Activated B cell treated with CpG ODN at 0.5 μM for 24 hours (primary cell): Measurements from ENCODE around the gene MISP3. TPM values are rescaled to one million over a fixed set of nuclear protein-coding genes. Genes with fewer than 3 reads are reported as not detected.

Source experiments
- ATAC-seq: fragments of 200-7000 bp; cut with Tn5 transposase; one replicate; pipeline ENCODE4 v1.10.0; 2021; ENCODE audit warnings: low read depth, mild to moderate bottlenecking, moderate library complexity
- CTCF ChIA-PET: fragments of 350-600 bp; sonication (Branson Sonifier 250); formaldehyde crosslinking; loops from one replicate; lab custom pipeline; 2021; ENCODE audit warnings: antibody characterized with exemption; lab: Charles Lee
- POLR2A ChIA-PET: fragments of 350-600 bp; sonication (Branson Sonifier 250); formaldehyde crosslinking; loops from one replicate; lab custom pipeline; 2021; ENCODE audit warnings: antibody characterized with exemption; lab: Charles Lee
- DNase-seq: peaks from one replicate; pipeline ENCODE4 v3.0.0; 2022
- H3K27ac Mint-ChIP-seq: one replicate; pipeline ENCODE4 v1.8.0; 2020; ENCODE audit warnings: mixed read lengths
- H3K27me3 Mint-ChIP-seq: one replicate; pipeline ENCODE4 v1.8.0; 2021; ENCODE audit warnings: mixed read lengths
- H3K36me3 Mint-ChIP-seq: one replicate; pipeline ENCODE4 v1.8.0; 2021; ENCODE audit warnings: low read depth, mixed read lengths
- H3K4me1 Mint-ChIP-seq: one replicate; pipeline ENCODE4 v1.8.0; 2021; ENCODE audit warnings: mixed read lengths
- H3K4me3 Mint-ChIP-seq: one replicate; pipeline ENCODE4 v1.8.0; 2020; ENCODE audit warnings: mild to moderate bottlenecking, mixed read lengths
- H3K9me3 Mint-ChIP-seq: one replicate; pipeline ENCODE4 v1.8.0; 2020; ENCODE audit warnings: mixed read lengths
- intact Hi-C: fragments of 100-400 bp; cut with micrococcal nuclease; formaldehyde crosslinking; loops from one replicate; pipeline ENCODE4 v1.15.1; 2024
- total RNA-seq: library from RNA; stranded (reverse); gene quantifications from 2 replicates; pipeline ENCODE4 v1.2.3, GENCODE V29; 2022
- TF ChIP-seq, protein P1 (sequence below): fragments of 200-600 bp; IDR thresholded peaks from one replicate; pipeline ENCODE4 v1.8.0; 2022; ENCODE audit warnings: antibody characterized with exemption, mild to moderate bottlenecking

The MISP3 gene
- total RNA-seq, 1 donor from 2014 or later, result 0.18 TPM

DNA sequence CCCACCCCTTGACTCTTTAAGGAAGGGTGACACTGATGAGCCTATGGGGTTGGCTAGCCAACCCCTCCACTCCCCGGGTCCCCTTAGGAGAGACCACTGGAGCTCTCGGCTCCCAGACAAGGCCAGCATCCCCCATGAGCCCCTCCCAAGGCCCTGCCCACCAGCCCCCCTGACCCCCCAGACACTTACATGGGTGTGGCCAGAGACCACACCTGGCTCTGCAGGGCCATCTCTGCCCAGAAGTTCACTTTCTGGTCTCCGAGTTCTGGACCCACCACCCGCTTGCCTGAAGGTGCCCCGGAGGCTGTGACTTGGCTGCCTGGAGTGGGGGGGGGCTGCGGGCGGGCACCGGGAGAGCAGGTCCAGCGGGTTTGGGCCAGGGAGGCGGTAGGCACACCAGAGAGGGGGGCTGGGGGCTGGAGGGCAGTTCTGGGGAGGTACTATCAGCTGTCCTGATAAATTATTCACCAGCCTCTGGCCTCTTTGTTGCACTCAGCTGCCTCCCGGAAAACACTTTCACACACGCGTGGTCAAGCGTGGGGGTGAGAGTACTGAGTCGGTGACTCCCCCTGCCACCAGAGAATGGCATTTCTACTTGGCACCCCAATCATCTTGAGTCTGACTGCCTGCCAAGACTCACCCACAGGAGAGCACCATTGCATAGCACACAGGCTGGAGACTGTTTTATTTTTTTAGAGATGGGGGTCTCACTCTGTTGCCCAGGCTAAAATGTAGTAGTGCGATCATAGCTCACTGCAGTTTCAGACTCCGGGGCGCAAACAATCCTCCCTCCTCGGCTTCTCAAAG is 10.6 kb upstream of the MISP3 start, which contains the start of gene PALM3:
Gene PALM3, minus strand, starts transcription at position 326 of the 807 bp plus-strand sequence. Its CDS starts 96 bp downstream, at position 230.
- DNase-seq (no peak), ATAC-seq (no peak)
- H3K4me3 Mint-ChIP-seq, result no peak within 1 kb of the TSS
- peaks cover 36% of the 10 kb centered on the region for H3K27me3 Mint-ChIP-seq
- CTCF ChIA-PET, result no interaction called here
- no peak within 1 kb of the TSS for H3K27ac Mint-ChIP-seq
- no peaks in the 10 kb centered on the region for H3K36me3 Mint-ChIP-seq
- intact Hi-C loops, result no loop called here
- no peaks in the 10 kb centered on the region for H3K9me3 Mint-ChIP-seq
- TF ChIP-seq, protein P1, sequence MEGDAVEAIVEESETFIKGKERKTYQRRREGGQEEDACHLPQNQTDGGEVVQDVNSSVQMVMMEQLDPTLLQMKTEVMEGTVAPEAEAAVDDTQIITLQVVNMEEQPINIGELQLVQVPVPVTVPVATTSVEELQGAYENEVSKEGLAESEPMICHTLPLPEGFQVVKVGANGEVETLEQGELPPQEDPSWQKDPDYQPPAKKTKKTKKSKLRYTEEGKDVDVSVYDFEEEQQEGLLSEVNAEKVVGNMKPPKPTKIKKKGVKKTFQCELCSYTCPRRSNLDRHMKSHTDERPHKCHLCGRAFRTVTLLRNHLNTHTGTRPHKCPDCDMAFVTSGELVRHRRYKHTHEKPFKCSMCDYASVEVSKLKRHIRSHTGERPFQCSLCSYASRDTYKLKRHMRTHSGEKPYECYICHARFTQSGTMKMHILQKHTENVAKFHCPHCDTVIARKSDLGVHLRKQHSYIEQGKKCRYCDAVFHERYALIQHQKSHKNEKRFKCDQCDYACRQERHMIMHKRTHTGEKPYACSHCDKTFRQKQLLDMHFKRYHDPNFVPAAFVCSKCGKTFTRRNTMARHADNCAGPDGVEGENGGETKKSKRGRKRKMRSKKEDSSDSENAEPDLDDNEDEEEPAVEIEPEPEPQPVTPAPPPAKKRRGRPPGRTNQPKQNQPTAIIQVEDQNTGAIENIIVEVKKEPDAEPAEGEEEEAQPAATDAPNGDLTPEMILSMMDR, result no peak
- POLR2A ChIA-PET, result no interaction called here
- peaks cover 16% of the 10 kb centered on the region for H3K4me1 Mint-ChIP-seq

DNA sequence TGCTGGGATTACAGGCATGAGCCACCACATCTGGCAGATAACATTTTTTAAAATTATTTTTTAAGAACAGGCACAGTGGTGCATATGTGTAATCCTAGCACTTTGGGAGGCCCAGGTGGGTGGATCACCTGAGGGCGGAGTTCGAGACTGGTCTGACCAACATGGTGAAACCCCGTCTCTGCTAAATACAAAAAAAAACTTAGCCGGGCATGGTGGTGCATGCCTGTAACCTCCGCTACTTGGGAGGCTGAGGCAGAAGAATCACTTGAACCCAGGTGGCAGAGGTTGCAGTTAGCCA is 10.1 kb upstream of the MISP3 start:
- Mint-ChIP-seq H3K27me3 (peaks cover 33% of the 10 kb centered on the region), H3K27ac (no peak overlapping the region), H3K4me1 (peaks cover 15% of the 10 kb centered on the region), H3K9me3 (no peaks in the 10 kb centered on the region), H3K4me3 (no peak overlapping the region), H3K36me3 (no peaks in the 10 kb centered on the region)
- CTCF ChIA-PET, result no interaction called here
- ATAC-seq (no peak), DNase-seq (no peak)
- POLR2A ChIA-PET, result no interaction called here
- TF ChIP-seq, protein P1, result no peak
- intact Hi-C loops, result no loop called here

DNA sequence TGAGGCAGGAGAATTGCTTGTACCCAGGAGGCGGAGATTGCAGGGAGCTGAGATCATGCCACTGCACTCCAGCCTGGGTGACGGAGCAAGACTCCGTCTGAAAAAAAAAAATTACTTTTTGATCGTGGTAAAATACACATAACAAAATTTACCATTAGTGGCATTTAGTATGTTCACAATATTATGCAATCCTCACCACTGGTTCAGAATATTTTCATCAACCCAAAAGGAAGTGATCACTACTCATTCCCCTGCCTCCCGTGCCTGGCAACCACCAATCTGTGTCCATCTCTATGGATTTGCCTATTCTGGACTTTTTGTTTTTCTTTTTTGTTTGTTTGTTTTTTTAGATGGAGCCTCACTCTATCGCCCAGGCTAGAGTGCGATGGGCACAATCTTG is 9.5 kb upstream of the MISP3 start:
- Mint-ChIP-seq H3K27ac (no peak overlapping the region), H3K9me3 (no peaks in the 10 kb centered on the region), H3K4me3 (no peak overlapping the region), H3K4me1 (peaks cover 9% of the 10 kb centered on the region), H3K27me3 (peaks cover 28% of the 10 kb centered on the region), H3K36me3 (no peaks in the 10 kb centered on the region)
- intact Hi-C loops, result no loop called here
- no peak for ATAC-seq
- DNase-seq, result no peak
- TF ChIP-seq, protein P1, result no peak
- ChIA-PET POLR2A (no interaction called here), CTCF (no interaction called here)

DNA sequence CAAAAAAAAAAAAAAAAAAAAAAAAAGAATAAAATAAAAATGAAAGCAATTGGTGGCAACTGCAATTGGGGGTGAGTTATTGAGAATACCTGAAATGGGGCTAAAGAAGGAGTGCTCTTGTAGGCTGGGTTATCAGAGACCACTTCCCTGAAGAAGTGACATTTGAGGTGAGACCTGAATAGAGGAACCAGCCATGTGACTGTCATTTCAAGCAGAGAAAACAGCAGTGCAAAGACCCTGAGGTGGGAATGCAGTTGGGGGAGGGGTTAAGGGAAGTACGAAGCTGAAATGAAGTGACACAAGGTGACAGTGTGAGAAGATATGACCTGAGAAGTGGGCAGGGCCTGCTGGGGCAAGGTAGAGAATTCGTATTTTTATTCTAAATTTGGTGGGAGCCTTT is 6.5 kb upstream of the MISP3 start:
- Mint-ChIP-seq H3K4me1 (no peaks in the 10 kb centered on the region), H3K4me3 (no peak overlapping the region), H3K36me3 (no peaks in the 10 kb centered on the region), H3K9me3 (no peaks in the 10 kb centered on the region), H3K27me3 (peaks cover 8% of the 10 kb centered on the region), H3K27ac (no peak overlapping the region)
- ChIA-PET POLR2A (interaction anchor here (0.7 kb wide), 1 partner anchor 167 kb away, joined by 4 read pairs; no protein-coding TSS in a partner anchor), CTCF (interaction anchor here (0.7 kb wide), 1 partner anchor 38 kb away, joined by 3 read pairs; no protein-coding TSS in a partner anchor)
- ATAC-seq, result no peak
- TF ChIP-seq, protein P1, result no peak
- DNase-seq, result no peak
- intact Hi-C loops, result no loop called here

DNA sequence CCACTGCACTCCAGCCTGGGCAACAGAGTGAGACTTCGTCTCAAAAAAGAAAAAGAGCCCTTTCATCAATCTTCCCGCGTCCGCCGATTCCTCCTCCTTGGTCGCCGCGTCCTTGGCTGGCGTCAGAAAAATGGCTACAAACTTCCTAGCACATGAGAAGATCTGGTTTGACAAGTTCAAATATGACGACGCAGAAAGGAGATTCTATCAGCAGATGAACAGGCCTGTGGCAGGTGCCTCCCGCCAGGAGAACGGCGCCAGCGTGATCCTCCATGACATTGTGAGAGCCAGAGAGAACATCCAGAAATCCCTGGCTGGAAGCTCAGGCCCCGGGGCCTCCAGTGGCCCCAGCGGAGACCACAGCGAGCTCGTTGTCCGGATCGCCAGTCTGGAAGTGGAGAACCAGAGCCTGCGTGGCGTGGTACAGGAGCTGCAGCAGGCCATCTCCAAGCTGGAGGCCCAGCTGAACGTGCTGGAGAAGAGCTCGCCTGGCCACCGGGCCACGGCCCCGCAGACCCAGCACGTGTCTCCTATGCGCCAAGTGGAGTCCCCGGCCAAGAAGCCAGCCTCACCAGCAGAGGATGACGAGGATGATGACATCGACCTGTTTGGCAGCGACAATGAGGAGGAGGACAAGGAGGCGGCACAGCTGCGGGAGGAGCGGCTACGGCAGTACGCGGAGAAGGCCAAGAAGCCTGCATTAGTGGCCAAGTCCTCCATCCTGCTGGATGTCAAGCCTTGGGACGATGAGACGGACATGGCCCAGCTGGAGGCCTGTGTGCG is 2.1 kb upstream of the MISP3 start:
- peaks cover 19% of the 10 kb centered on the region for H3K4me1 Mint-ChIP-seq
- intact Hi-C loops, result loop anchor here (5.0 to 10.0 kb wide), 2 partner anchors 288 to 404 kb away; partner anchors contain the start of gene PTGER1
- no peaks in the 10 kb centered on the region for H3K36me3 Mint-ChIP-seq
- ChIA-PET CTCF (interaction anchor here (1.0 to 4.8 kb wide), 6 partner anchors 11 to 306 kb away, joined by 3 to 42 read pairs (median 5); partner anchors contain the start of genes IL27RA and MRI1), POLR2A (no interaction called here)
- peaks cover 2% of the 10 kb centered on the region for H3K27me3 Mint-ChIP-seq
- no peak overlapping the region for H3K27ac Mint-ChIP-seq
- H3K4me3 Mint-ChIP-seq, result no peak overlapping the region
- H3K9me3 Mint-ChIP-seq, result no peaks in the 10 kb centered on the region
- TF ChIP-seq, protein P1, result no peak
- ATAC-seq (no peak), DNase-seq (no peak)
